Spleen (tissue), 7 donors: Measurements from ENCODE around the gene KLHDC4.

Experiments
- POLR2A ChIP-seq, 3 donors: fragments of 450-650 bp; IDR thresholded peaks; one replicate each; pipeline ENCODE4 v1.5.1; 2017; ENCODE audit warnings: antibody characterized with exemption in 3 of 3, mild to moderate bottlenecking in 1 of 3
- POLR2AphosphoS5 ChIP-seq, 3 donors: sonication (generic); formaldehyde crosslinking; IDR thresholded peaks; one replicate each; pipeline ENCODE4 v1.5.1; 2017; ENCODE audit warnings: antibody characterized with exemption in 3 of 3
- TF ChIP-seq, protein P1 (sequence below), 11 experiments: fragments of 200-600 bp in 7 of 11; fragments of 450-650 bp in 4 of 11; sonication (generic) in 4 of 11; IDR thresholded peaks in 8 of 11; conservative IDR thresholded peaks in 3 of 11; 1 replicate in 7 of 11; 2 replicates in 4 of 11; pipeline versions ENCODE4 v1.4.0 to v1.8.0; 2016 to 2021; ENCODE audit warnings: antibody characterized with exemption in 11 of 11, inconsistent platforms in 4 of 11, mild to moderate bottlenecking in 1 of 11
- donor health status: DM: no; HTN: no; CAD: no; lungs with moderate emphysema.
- donor health status: DM: no; HTN: no; CAD: no.
- donor health status: DM: no; HTN: no; CAD: no.

DNA sequence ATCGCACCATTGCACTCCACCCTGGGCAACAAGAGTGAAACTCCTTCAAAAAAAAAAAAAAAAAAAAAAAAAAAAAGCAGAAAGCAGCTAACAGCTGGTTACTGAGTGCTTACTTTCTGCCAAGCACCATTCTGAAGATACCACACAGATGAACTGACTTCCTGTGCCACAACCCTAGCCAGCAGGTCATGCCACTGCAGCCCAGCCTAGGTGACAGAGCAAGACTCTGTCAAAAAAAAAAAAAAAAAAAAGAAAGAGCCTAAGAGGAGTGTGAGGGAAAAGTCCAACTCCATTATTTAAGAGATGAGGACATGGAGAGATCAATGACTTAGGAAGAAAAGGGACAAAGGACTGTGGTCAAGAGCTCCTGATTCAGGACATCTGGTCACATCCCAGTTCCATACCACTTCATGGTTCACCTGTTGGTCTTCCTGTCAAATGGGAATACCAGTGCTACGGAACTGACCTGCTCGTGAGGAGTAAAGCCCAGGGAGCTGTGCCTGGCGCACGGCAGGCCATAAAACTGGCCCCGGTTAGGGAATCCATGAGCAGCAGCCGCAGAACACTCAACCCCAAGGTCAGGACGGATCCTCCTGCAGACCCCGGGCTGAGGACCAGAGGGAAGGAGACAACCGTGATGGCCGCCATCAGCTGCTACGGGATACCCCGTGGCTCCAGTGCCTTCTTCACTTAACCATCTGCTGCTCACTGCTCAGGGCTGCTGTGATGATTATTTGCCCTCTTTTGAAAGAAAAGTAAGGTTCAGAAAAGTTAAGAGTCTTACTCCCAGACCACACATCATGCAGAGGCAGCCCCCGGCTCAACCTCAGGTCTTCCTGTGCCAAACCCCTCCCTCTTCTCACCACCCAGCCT is 950 bp downstream of the KLHDC4 start:
- TF ChIP-seq, protein P1, sequence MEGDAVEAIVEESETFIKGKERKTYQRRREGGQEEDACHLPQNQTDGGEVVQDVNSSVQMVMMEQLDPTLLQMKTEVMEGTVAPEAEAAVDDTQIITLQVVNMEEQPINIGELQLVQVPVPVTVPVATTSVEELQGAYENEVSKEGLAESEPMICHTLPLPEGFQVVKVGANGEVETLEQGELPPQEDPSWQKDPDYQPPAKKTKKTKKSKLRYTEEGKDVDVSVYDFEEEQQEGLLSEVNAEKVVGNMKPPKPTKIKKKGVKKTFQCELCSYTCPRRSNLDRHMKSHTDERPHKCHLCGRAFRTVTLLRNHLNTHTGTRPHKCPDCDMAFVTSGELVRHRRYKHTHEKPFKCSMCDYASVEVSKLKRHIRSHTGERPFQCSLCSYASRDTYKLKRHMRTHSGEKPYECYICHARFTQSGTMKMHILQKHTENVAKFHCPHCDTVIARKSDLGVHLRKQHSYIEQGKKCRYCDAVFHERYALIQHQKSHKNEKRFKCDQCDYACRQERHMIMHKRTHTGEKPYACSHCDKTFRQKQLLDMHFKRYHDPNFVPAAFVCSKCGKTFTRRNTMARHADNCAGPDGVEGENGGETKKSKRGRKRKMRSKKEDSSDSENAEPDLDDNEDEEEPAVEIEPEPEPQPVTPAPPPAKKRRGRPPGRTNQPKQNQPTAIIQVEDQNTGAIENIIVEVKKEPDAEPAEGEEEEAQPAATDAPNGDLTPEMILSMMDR (IDR thresholded peaks at IDR 0.05 in 8 of 11, conservative IDR thresholded peaks at IDR 0.05 in 3 of 11): no peak
- no peak for TF ChIP-seq POLR2A (IDR thresholded peaks at IDR 0.05)
- TF ChIP-seq POLR2AphosphoS5 (IDR thresholded peaks at IDR 0.05): no peak
